HS-5 (cell line): ENCODE data around the gene CD300C.
A peak's percentile ranks its signal among the peaks of the same experiment; 100 is the strongest.
"Not testable (repeated sequence)": the region's sequence is repeated elsewhere in the genome, so short reads cannot be mapped to it uniquely, and the experiment has no call there.

Experiments used
- DNase-seq: peaks from one replicate; pipeline ENCODE4 v3.0.0-alpha.2; 2012; ENCODE audit warnings: low read depth

Gene CD300C

DNA sequence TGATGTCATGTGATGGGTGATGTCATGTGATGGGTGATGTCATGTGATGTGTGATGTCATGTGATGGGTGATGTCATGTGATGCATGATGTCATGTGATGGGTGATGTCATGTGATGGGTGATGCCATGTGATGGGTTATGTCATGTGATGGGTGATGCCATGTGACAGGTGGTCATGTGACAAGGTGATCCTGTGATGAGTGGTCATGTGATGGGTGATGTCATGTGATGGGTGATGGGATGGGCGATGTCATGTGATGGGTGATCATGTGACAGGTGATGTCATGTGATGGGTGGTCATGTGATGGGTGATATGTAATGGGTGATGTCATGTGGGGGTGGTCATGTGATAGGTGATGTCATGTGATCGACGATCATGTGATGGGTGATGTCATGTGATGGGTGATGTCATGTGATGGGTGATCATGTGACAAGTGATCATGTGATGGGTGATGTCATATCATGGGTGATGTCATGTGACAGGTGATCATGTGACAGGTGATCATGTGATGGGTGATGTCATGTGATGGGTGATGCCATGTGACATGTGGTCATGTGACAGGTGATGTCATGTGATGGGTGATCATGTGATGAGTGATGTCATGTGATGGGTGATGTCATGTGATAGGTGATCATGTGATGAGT, 31.8 kb downstream of the CD300C start:
- peak; percentile 38 for DNase-seq

DNA sequence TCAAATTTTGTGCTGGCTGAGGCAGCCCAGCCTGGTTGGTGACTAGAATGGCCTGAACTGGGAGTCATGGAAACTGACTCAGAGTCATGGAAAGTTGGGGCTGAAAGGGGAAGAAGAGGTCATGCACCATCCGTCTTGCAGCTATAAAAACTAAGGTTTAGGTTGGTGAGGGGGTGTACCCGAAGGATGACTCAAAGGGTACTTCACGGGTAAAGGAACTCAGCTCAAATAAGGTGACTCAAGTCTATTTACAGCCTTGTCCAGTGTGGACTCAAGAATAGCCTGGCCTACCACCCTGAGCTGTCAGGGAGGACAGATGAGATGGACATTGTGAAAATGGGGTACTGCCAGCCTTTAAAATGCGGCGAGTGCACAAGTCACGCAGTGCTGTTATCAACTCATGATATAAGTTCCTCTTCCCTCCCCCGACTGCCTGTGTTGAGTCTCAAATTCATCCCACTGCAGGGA, 33.3 kb downstream of the CD300C start:
- DNase-seq, result peak; percentile 71

GRCh38 chr17:74512036-74512435, 33.9 kb downstream of the CD300C start:
- no peak for DNase-seq

DNA sequence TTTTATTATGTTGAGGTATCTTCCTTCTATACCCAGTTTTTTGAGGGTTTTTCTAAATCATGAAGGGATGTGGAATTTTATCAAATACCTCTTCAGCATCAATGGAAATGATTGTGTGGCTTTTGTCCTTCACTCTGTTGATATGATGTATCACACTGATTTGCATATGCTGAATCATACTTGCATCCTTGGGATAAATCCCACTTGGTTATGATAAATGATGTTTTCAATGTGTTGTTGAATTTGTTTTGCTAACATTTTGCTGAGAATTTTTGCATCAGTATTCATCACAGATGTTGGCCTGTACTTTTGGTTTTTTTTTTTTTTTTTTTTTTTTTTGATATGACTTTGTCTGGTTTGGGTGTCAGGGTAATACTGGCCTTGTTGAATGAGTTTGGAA, 37.8 kb downstream of the CD300C start:
- DNase-seq, result no peak

- DNase-seq, result not testable (repeated sequence)
These were observed 42.0 kb downstream of the CD300C start for GRCh38 chr17:74503949-74504348.

DNA sequence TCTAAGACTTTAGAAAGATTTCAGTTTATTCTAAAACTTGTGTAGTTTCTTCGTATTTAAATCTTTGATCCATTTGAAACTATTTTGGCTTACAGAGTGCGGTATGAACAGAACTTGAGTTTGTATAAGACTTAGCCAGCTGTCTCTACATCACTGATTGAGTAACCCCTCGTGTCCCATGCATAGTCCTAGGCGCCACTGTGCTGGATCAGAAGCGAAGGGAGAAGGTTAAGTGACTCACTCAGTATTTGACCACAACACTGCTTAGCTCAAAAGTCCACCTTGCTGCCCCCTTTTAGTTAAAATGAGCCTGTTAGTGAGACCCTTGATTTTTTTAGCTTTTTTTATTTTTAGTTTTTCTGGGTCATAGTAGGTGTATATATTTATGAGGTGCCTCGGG, 43.1 kb downstream of the CD300C start:
- DNase-seq, result no peak

- DNase-seq, result no peak
These were observed 45.9 kb downstream of the CD300C start for GRCh38 chr17:74499992-74500391.

GRCh38 chr17:74497471-74497870, 48.4 kb downstream of the CD300C start:
- no peak for DNase-seq

DNA sequence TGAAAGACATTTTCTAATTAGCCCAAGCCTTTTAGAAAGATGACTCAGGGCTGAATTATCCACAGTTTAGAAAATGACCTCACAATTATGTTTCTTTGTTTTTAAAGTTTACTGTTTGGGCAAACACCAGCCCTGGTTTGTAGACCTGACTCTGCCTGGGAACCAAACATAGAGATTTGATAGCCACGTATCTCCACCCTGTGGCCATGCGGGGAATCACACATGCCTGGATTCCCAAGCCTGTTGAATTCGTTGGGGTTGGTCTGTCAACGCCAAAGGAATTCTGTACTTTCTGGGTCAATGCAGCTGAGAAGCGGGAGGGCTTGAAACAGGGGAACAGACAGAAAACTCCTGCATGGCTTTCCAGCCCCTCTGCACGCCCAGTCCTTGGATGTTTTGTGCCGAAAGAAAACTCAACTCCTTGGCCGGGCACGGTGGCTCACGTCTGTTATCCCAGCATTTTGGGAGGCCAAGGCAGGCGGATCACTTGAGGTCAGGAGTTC, 52.5 kb downstream of the CD300C start:
- no peak for DNase-seq

DNA sequence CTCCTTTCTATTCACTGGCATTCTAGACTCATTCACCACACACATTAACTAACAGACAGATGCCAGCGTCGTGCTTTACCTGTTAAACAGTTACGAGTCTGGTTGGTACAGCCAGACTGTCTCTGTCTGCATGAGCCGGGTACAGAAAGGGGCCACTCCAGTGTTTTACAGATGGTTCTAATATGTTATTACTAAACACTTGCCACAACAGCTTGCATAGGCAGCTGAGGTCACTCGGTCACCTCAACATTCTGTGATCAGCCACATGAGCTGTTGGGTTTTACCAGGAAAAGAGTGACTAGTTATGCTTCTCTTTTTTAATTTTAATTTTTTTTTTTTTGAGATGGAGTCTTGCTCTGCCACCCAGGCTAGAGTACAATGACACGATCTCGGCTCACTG, 54.3 kb downstream of the CD300C start:
- no peak for DNase-seq
